Hepatocyte (in vitro differentiated cells): ENCODE measurements around the gene TMEM14B.
"Not testable (repeated sequence)": the region's sequence is repeated elsewhere in the genome, so short reads cannot be mapped to it uniquely, and the experiment has no call there.

ENCODE experiments used
- CTCF ChIP-seq: fragments of 200-600 bp; sonication (generic); IDR thresholded peaks from 2 replicates; pipeline ENCODE4 v1.5.1; 2016; ENCODE audit warnings: antibody characterized with exemption, mild to moderate bottlenecking; ENCODE audit not compliant: poor library complexity
- EZH2 ChIP-seq: fragments of 200-600 bp; sonication (generic); IDR thresholded peaks from 2 replicates; pipeline ENCODE4 v1.6.1; 2016; ENCODE audit warnings: antibody characterized with exemption, mild to moderate bottlenecking, borderline replicate concordance

GRCh38 chr6:10750568-10750967 lies 3.0 kb downstream of the TMEM14B start:
- not testable (repeated sequence) for TF ChIP-seq CTCF, EZH2
